HCT116 (cell line): Measurements from ENCODE around the gene HLA-DRB1. TPM values are rescaled to one million over a fixed set of nuclear protein-coding genes. Genes with fewer than 3 reads are reported as not detected.
A peak's percentile ranks its signal among the peaks of the same experiment; 100 is the strongest.
"Not testable (repeated sequence)": the region's sequence is repeated elsewhere in the genome, so short reads cannot be mapped to it uniquely, and the experiment has no call there.

Experiments used
- ATAC-seq: fragments of 200-7000 bp; cut with Tn5 transposase; 2 replicates; pipeline ENCODE4 v1.9.1; 2020; ENCODE audit warnings: mild to moderate bottlenecking, moderate library complexity
- BruUV-seq: library from RNA; stranded (reverse); fragments of 400-500 nt; replicated peaks from 2 replicates; lab custom pipeline; 2021; lab: Mats Ljungman, UMichigan
- CTCF ChIA-PET: fragments of 300-600 bp; sonication (Branson Sonifier 250); formaldehyde crosslinking; loops from one replicate; lab custom pipeline; 2021; ENCODE audit warnings: antibody characterized with exemption; lab: Charles Lee
- POLR2A ChIA-PET: fragments of 300-600, 350-600 bp; sonication (Branson Sonifier 250); formaldehyde crosslinking; loops from one replicate; lab custom pipeline; 2021; ENCODE audit warnings: antibody characterized with exemption; lab: Charles Lee
- RAD21 ChIA-PET, 2 experiments: fragments of 300-600 bp; sonication (Branson Sonifier 250); formaldehyde crosslinking; loops; one replicate each; lab custom pipeline; 2023; ENCODE audit warnings: low total read pairs in 2 of 2; ENCODE audit not compliant: uncharacterized antibody in 2 of 2, unreplicated experiment in 2 of 2, low non-redundant PET in 1 of 2; lab: Charles Lee
- DNase-seq: peaks from one replicate; pipeline ENCODE4 v3.0.0-alpha.2; 2010; ENCODE audit warnings: low read depth, low spot score
- H2AFZ ChIP-seq: fragments of 200-600 bp; shearing (Covaris generic), sonication (generic); 2 replicates; pipeline ENCODE4 v1.6.1; 2017; ENCODE audit warnings: low read depth, mixed run types, mixed read lengths, antibody characterized with exemption, low read length; ENCODE audit not compliant: poor library complexity, severe bottlenecking
- H3K27ac ChIP-seq: 2 replicates; pipeline ENCODE4 v1.5.1; 2012; ENCODE audit warnings: low read depth, low read length
- H3K27me3 ChIP-seq: fragments of 200-600 bp; sonication (generic); 2 replicates; pipeline ENCODE4 v1.6.1; 2016; ENCODE audit warnings: mixed run types, low read length, mixed read lengths; ENCODE audit not compliant: insufficient read depth
- H3K36me3 ChIP-seq, 2 experiments: fragments of 200-500 bp in 1 of 2; fragments of 200-600 bp in 1 of 2; sonication (Bioruptor generic) in 1 of 2; sonication (generic) in 1 of 2; 2 replicates each; pipeline versions ENCODE4 v1.5.1 to v1.6.1; 2014 to 2016; ENCODE audit warnings: low read length in 2 of 2, inconsistent platforms in 1 of 2, mixed read lengths in 1 of 2, mixed run types in 1 of 2; ENCODE audit not compliant: insufficient read depth in 2 of 2, control insufficient read depth in 1 of 2
- H3K4me1 ChIP-seq, 2 experiments: fragments of 200-600 bp in 1 of 2; sonication (generic) in 1 of 2; 2 replicates each; pipeline versions ENCODE4 v1.5.1 to v1.6.1; 2012 to 2017; ENCODE audit warnings: low read length in 2 of 2, inconsistent platforms in 1 of 2, mild to moderate bottlenecking in 1 of 2, mixed read lengths in 1 of 2, mixed run types in 1 of 2, moderate library complexity in 1 of 2; ENCODE audit not compliant: insufficient read depth in 2 of 2, control insufficient read depth in 1 of 2
- H3K4me2 ChIP-seq: fragments of 200-600 bp; sonication (generic); 2 replicates; pipeline ENCODE4 v1.6.1; 2017; ENCODE audit warnings: mixed run types, low read length, mixed read lengths
- H3K4me3 ChIP-seq, 2 experiments: fragments of 200-600 bp in 1 of 2; sonication (generic) in 1 of 2; replicated peaks in 1 of 2; 2 replicates each; pipeline ENCODE4 v1.5.1; 2011 to 2016; ENCODE audit warnings: low read length in 2 of 2, control low read depth in 1 of 2, low read depth in 1 of 2, mild to moderate bottlenecking in 1 of 2, mixed read lengths in 1 of 2, mixed run types in 1 of 2
- H3K79me2 ChIP-seq: fragments of 200-600 bp; sonication (generic); 2 replicates; pipeline ENCODE4 v1.6.1; 2017; ENCODE audit warnings: mild to moderate bottlenecking, mixed run types, low read length, moderate library complexity, mixed read lengths; ENCODE audit not compliant: insufficient read depth
- H3K9ac ChIP-seq: fragments of 200-600 bp; sonication (generic); 2 replicates; pipeline ENCODE4 v1.6.1; 2016; ENCODE audit warnings: low read length, mixed read lengths
- H3K9me2 ChIP-seq: fragments of 200-600 bp; sonication (generic), shearing (Covaris generic); 2 replicates; pipeline ENCODE4 v1.6.1; 2017; ENCODE audit warnings: mixed run types, mild to moderate bottlenecking, moderate library complexity; ENCODE audit not compliant: insufficient read depth
- H3K9me3 ChIP-seq, 2 experiments: fragments of 200-500 bp in 1 of 2; fragments of 200-600 bp in 1 of 2; sonication (Bioruptor generic) in 1 of 2; sonication (generic) in 1 of 2; 2 replicates each; pipeline ENCODE4 v1.6.1; 2014 to 2017; ENCODE audit warnings: low read length in 2 of 2, mixed read lengths in 2 of 2, inconsistent platforms in 1 of 2, low read depth in 1 of 2, mild to moderate bottlenecking in 1 of 2, mixed run types in 1 of 2, moderate library complexity in 1 of 2; ENCODE audit not compliant: control insufficient read depth in 1 of 2, insufficient read depth in 1 of 2
- H4K20me1 ChIP-seq: fragments of 200-600 bp; sonication (generic), shearing (Covaris generic); 2 replicates; pipeline ENCODE4 v1.6.1; 2017; ENCODE audit warnings: mixed run types, mild to moderate bottlenecking, moderate library complexity; ENCODE audit not compliant: insufficient read depth
- FOSL1 ChIP-seq: IDR thresholded peaks from 2 replicates; pipeline ENCODE4 v1.6.1; 2012; ENCODE audit warnings: low read depth
- JUND ChIP-seq: IDR thresholded peaks from 2 replicates; pipeline ENCODE4 v1.6.1; 2012
- MAX ChIP-seq: IDR thresholded peaks from 2 replicates; pipeline ENCODE4 v1.6.1; 2012
- POLR2A ChIP-seq: IDR thresholded peaks from 2 replicates; pipeline ENCODE4 v1.7.0; 2011; ENCODE audit warnings: borderline replicate concordance; ENCODE audit not compliant: insufficient read depth, insufficient read length; ENCODE audit errors: extremely low read depth
- SIN3A ChIP-seq: IDR thresholded peaks from 2 replicates; pipeline ENCODE4 v1.6.1; 2012; ENCODE audit warnings: low read depth
- SP1 ChIP-seq: IDR thresholded peaks from 2 replicates; pipeline ENCODE4 v1.6.1; 2012; ENCODE audit warnings: low read depth
- ZBTB33 ChIP-seq: IDR thresholded peaks from 2 replicates; pipeline ENCODE4 v1.6.1; 2011; ENCODE audit warnings: mild to moderate bottlenecking, low read length, moderate library complexity; ENCODE audit not compliant: insufficient replicate concordance; ENCODE audit errors: extremely low read depth
- ZFX ChIP-seq: fragments of 450-650 bp; IDR thresholded peaks from 2 replicates; pipeline ENCODE4 v1.6.1; 2017
- intact Hi-C: fragments of 100-400 bp; cut with micrococcal nuclease; formaldehyde crosslinking; loops from 2 replicates; pipeline ENCODE4 v1.10.0; 2022
- total RNA-seq: library from RNA; stranded (reverse); gene quantifications from one replicate; pipeline ENCODE4 v1.2.1, GENCODE V29; 2021; ENCODE audit not compliant: unreplicated experiment
- TF ChIP-seq, protein P1 (sequence below), 3 experiments: fragments of 200-600 bp in 1 of 3; sonication (generic) in 1 of 3; IDR thresholded peaks in 2 of 3; conservative IDR thresholded peaks in 1 of 3; 2 replicates each; pipeline ENCODE4 v1.5.1; 2012 to 2017; ENCODE audit warnings: low read depth in 2 of 3, low read length in 2 of 3, antibody characterized with exemption in 1 of 3, borderline replicate concordance in 1 of 3, control low read depth in 1 of 3, mild to moderate bottlenecking in 1 of 3, mixed read lengths in 1 of 3, mixed run types in 1 of 3, moderate library complexity in 1 of 3; ENCODE audit not compliant: insufficient read depth in 1 of 3
- TF ChIP-seq, protein P2 (sequence below): IDR thresholded peaks from 2 replicates; pipeline ENCODE4 v1.6.1; 2012; ENCODE audit warnings: low read depth
- TF ChIP-seq, protein P3 (sequence below): IDR thresholded peaks from 2 replicates; pipeline ENCODE4 v1.6.1; 2012

The HLA-DRB1 gene
- total RNA-seq, 1 experiment from 2014 or later: 2.7 TPM

- intact Hi-C loops, H3K9me2 ChIP-seq, H3K27me3 ChIP-seq, H4K20me1 ChIP-seq, ATAC-seq, H3K4me3 ChIP-seq, H3K36me3 ChIP-seq, H3K4me2 ChIP-seq, H2AFZ ChIP-seq, H3K27ac ChIP-seq, BruUV-seq, RAD21 ChIA-PET, H3K9me3 ChIP-seq, DNase-seq, H3K79me2 ChIP-seq, CTCF ChIA-PET, H3K4me1 ChIP-seq, H3K9ac ChIP-seq: not testable (repeated sequence)
- POLR2A ChIA-PET: interaction anchor here (0.8 kb wide), 1 partner anchor 58 kb away, joined by 6 read pairs; the partner anchor contains the start of gene HLA-DRB1
Observed at GRCh38 chr6:32530431-32530793, 59.2 kb downstream of the HLA-DRB1 start.

DNA sequence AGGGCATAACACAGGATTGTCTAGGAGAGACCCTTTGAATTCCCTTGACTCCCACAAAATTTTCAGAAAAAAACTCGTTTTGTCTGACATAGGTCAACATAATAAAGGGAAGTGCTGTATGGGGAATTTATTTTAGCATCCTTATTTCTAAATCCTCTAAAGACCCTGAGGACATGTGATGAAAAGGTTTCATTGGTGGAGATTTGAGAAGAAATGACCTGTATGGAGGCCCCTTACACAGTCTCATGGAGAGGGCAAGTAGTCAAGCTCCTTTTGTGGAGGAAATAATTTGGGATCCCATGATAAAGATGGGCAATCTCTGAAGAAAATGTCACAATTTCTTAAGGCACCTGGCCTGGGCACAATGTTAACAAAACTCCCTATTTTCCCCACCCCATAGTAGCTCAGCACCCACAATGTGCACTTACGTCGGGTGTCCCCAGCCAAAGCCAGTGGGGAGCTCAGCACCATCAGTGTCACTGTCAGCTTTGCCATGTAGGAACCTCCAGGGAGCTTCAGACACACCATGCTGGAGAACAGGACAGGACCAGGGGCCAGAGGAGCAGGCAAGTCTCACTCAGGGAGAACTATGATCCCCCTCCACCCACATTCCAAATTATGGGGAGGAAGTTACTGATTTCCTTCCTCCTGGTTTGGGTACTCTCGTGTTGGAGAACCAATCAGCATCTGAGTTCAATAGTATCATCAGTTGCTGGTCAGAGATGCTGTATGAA lies 59.8 kb downstream of the HLA-DRB1 start, which contains the start of gene HLA-DRB5:
Gene HLA-DRB5 (minus strand): TSS at position 591 of the 734 bp plus-strand sequence. CDS start 63 bp downstream, at position 528.
- Histone ChIP-seq H3K27me3 (no peaks in the 10 kb centered on the region), H3K9me2 (no peaks in the 10 kb centered on the region), H3K36me3 (no peaks in the 10 kb centered on the region), H3K4me1 (no peaks in the 10 kb centered on the region), H3K9ac (no peak within 1 kb of the TSS), H3K79me2 (no peaks in the 10 kb centered on the region), H3K4me2 (no peak within 1 kb of the TSS), H3K9me3 (no peaks in the 10 kb centered on the region), H3K27ac (no peak within 1 kb of the TSS), H4K20me1 (no peaks in the 10 kb centered on the region), H2AFZ (no peak within 1 kb of the TSS), H3K4me3 (no peak within 1 kb of the TSS)
- ChIA-PET CTCF (no interaction called here), POLR2A (interaction anchor here (0.8 kb wide), 1 partner anchor 59 kb away, joined by 6 read pairs; the partner anchor contains the start of gene HLA-DRB1), RAD21 (no interaction called here)
- ATAC-seq (peak; percentile 74), DNase-seq (peak; percentile 1)
- intact Hi-C loops: loop anchor here (5.0 kb wide), 1 partner anchor 42 kb away; no protein-coding TSS in a partner anchor
- no TSS peak for BruUV-seq
- TF ChIP-seq SIN3A (no peak), ZBTB33 (no peak), FOSL1 (no peak), SP1 (no peak), MAX (no peak), ZFX (no peak), JUND (no peak), POLR2A (no peak)
- TF ChIP-seq, protein P1, sequence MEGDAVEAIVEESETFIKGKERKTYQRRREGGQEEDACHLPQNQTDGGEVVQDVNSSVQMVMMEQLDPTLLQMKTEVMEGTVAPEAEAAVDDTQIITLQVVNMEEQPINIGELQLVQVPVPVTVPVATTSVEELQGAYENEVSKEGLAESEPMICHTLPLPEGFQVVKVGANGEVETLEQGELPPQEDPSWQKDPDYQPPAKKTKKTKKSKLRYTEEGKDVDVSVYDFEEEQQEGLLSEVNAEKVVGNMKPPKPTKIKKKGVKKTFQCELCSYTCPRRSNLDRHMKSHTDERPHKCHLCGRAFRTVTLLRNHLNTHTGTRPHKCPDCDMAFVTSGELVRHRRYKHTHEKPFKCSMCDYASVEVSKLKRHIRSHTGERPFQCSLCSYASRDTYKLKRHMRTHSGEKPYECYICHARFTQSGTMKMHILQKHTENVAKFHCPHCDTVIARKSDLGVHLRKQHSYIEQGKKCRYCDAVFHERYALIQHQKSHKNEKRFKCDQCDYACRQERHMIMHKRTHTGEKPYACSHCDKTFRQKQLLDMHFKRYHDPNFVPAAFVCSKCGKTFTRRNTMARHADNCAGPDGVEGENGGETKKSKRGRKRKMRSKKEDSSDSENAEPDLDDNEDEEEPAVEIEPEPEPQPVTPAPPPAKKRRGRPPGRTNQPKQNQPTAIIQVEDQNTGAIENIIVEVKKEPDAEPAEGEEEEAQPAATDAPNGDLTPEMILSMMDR (IDR thresholded peaks at IDR 0.05 in 2 of 3, conservative IDR thresholded peaks at IDR 0.05 in 1 of 3; ENCODE audit: borderline replicate concordance in 1 of 3, insufficient read depth in 1 of 3, low read depth in 2 of 3, low read length in 2 of 3): no peak
- TF ChIP-seq, protein P2, sequence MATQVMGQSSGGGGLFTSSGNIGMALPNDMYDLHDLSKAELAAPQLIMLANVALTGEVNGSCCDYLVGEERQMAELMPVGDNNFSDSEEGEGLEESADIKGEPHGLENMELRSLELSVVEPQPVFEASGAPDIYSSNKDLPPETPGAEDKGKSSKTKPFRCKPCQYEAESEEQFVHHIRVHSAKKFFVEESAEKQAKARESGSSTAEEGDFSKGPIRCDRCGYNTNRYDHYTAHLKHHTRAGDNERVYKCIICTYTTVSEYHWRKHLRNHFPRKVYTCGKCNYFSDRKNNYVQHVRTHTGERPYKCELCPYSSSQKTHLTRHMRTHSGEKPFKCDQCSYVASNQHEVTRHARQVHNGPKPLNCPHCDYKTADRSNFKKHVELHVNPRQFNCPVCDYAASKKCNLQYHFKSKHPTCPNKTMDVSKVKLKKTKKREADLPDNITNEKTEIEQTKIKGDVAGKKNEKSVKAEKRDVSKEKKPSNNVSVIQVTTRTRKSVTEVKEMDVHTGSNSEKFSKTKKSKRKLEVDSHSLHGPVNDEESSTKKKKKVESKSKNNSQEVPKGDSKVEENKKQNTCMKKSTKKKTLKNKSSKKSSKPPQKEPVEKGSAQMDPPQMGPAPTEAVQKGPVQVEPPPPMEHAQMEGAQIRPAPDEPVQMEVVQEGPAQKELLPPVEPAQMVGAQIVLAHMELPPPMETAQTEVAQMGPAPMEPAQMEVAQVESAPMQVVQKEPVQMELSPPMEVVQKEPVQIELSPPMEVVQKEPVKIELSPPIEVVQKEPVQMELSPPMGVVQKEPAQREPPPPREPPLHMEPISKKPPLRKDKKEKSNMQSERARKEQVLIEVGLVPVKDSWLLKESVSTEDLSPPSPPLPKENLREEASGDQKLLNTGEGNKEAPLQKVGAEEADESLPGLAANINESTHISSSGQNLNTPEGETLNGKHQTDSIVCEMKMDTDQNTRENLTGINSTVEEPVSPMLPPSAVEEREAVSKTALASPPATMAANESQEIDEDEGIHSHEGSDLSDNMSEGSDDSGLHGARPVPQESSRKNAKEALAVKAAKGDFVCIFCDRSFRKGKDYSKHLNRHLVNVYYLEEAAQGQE: no peak
- TF ChIP-seq, protein P3, sequence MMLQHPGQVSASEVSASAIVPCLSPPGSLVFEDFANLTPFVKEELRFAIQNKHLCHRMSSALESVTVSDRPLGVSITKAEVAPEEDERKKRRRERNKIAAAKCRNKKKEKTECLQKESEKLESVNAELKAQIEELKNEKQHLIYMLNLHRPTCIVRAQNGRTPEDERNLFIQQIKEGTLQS: no peak
